ENCODE results near the gene EFTUD2.

GRCh38 chr17:44913676-44914075, 14.4 kb upstream of the EFTUD2 start:
- no peak for TF ChIP-seq CTCF (IDR thresholded peaks at IDR 0.05)
- no peak for TF ChIP-seq POLR2A (IDR thresholded peaks at IDR 0.05)
